ENCODE data around the gene ANKRD36.
"Not testable (repeated sequence)": the region's sequence is repeated elsewhere in the genome, so short reads cannot be mapped to it uniquely, and the experiment has no call there.

GRCh38 chr2:97085093-97085492 is 27.9 kb upstream of the ANKRD36 start:
- not testable (repeated sequence) for TF ChIP-seq CTCF (IDR thresholded peaks at IDR 0.05 in 2 of 3, conservative IDR thresholded peaks at IDR 0.05 in 1 of 3; ENCODE audit: borderline replicate concordance in 1 of 3, insufficient read depth in 1 of 3, low read depth in 2 of 3, low read length in 2 of 3); REST (IDR thresholded peaks at IDR 0.05; ENCODE audit: low read depth); POLR2A (IDR thresholded peaks at IDR 0.05; ENCODE audit: borderline replicate concordance, extremely low read depth, insufficient read depth, insufficient read length); ATF3 (IDR thresholded peaks at IDR 0.05); POLR2AphosphoS5 (IDR thresholded peaks at IDR 0.05; ENCODE audit: low read depth, low read length); EGR1 (IDR thresholded peaks at IDR 0.05; ENCODE audit: low read depth); JUND (IDR thresholded peaks at IDR 0.05); YY1 (IDR thresholded peaks at IDR 0.05; ENCODE audit: extremely low read depth, insufficient replicate concordance, low read depth, low read length); SRF (IDR thresholded peaks at IDR 0.05; ENCODE audit: low read depth); CEBPB (IDR thresholded peaks at IDR 0.05; ENCODE audit: low read depth); EZH2phosphoT487 (IDR thresholded peaks at IDR 0.05; ENCODE audit: borderline replicate concordance); ZBTB33 (IDR thresholded peaks at IDR 0.05; ENCODE audit: extremely low read depth, insufficient replicate concordance, low read length); EZH2 (IDR thresholded peaks at IDR 0.05)
- TF ChIP-seq, protein P1, sequence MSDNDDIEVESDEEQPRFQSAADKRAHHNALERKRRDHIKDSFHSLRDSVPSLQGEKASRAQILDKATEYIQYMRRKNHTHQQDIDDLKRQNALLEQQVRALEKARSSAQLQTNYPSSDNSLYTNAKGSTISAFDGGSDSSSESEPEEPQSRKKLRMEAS (IDR thresholded peaks at IDR 0.05), result not testable (repeated sequence)
